Endodermal cell (in vitro differentiated cells): ENCODE data around the gene ALG2. TPM values are rescaled to one million over a fixed set of nuclear protein-coding genes. Genes with fewer than 3 reads are reported as not detected.
A peak's percentile ranks its signal among the peaks of the same experiment; 100 is the strongest.

ENCODE experiments used
- DNase-seq: peaks from one replicate; pipeline ENCODE4 v3.0.0-alpha.2; 2017
- H3K27ac ChIP-seq: 2 replicates; pipeline ENCODE4 v1.5.1; 2013; ENCODE audit warnings: mild to moderate bottlenecking, low read depth, low read length, moderate library complexity
- H3K27me3 ChIP-seq: 2 replicates; pipeline ENCODE4 v1.6.1; 2013; ENCODE audit warnings: mild to moderate bottlenecking, low read length, moderate library complexity; ENCODE audit not compliant: insufficient read depth, control insufficient read depth, poor library complexity, severe bottlenecking
- H3K36me3 ChIP-seq: 2 replicates; pipeline ENCODE4 v1.7.0; 2013; ENCODE audit warnings: mild to moderate bottlenecking, low read length, moderate library complexity; ENCODE audit not compliant: control insufficient read depth, insufficient read depth
- H3K4me1 ChIP-seq: one replicate; pipeline ENCODE4 v1.7.0; 2013; ENCODE audit warnings: low read length; ENCODE audit not compliant: control insufficient read depth, insufficient read depth
- H3K4me3 ChIP-seq: 2 replicates; pipeline ENCODE4 v1.5.1; 2013; ENCODE audit warnings: mild to moderate bottlenecking, low read length, moderate library complexity
- H3K9ac ChIP-seq: 2 replicates; pipeline ENCODE4 v1.6.1; 2013; ENCODE audit warnings: mild to moderate bottlenecking, low read length, moderate library complexity; ENCODE audit not compliant: poor library complexity, severe bottlenecking; ENCODE audit errors: extremely low read depth
- H3K9me3 ChIP-seq: 2 replicates; pipeline ENCODE4 v1.6.1; 2013; ENCODE audit warnings: mild to moderate bottlenecking, low read length, moderate library complexity; ENCODE audit not compliant: control insufficient read depth
- H3K27ac Mint-ChIP-seq: 2 replicates; pipeline ENCODE4 v1.8.0; 2020; ENCODE audit warnings: mixed read lengths
- H3K27me3 Mint-ChIP-seq: 2 replicates; pipeline ENCODE4 v1.8.0; 2021; ENCODE audit warnings: mild to moderate bottlenecking, mixed read lengths; ENCODE audit not compliant: insufficient read depth
- H3K36me3 Mint-ChIP-seq: 2 replicates; pipeline ENCODE4 v1.8.0; 2020; ENCODE audit warnings: low read depth, mixed read lengths
- H3K4me1 Mint-ChIP-seq: 2 replicates; pipeline ENCODE4 v1.8.0; 2020; ENCODE audit warnings: mixed read lengths
- H3K4me3 Mint-ChIP-seq: 2 replicates; pipeline ENCODE4 v1.8.0; 2020; ENCODE audit warnings: mild to moderate bottlenecking, moderate library complexity, mixed read lengths
- H3K9me3 Mint-ChIP-seq: 2 replicates; pipeline ENCODE4 v1.8.0; 2020; ENCODE audit warnings: mild to moderate bottlenecking, mixed read lengths
- WGBS, 2 experiments: methylation state at CpG; one replicate each; pipeline versions ENCODE4 v1.1.5 to v1.1.7; 2013; ENCODE audit warnings: missing lambda C conversion rate in 2 of 2, mixed read lengths in 1 of 2; ENCODE audit not compliant: insufficient coverage in 1 of 2, insufficient read length in 1 of 2; 5-methylcytosine and 5-hydroxymethylcytosine counted together
- total RNA-seq, 2 donors: library from RNA; stranded (reverse); fragmentation: NEBNext Ultra II Directional in 1 of 2; extraction: Animal tissue kit (Norgen Biotek cat#: 25700) in 1 of 2; gene quantifications; 2 replicates in 1 of 2; 3 replicates in 1 of 2; pipeline ENCODE4 v1.2.1, GENCODE V29; 2021
- TF ChIP-seq, protein P1 (sequence below): fragments of 200-600 bp; sonication (generic); conservative IDR thresholded peaks from 2 replicates; pipeline ENCODE4 v1.5.0; 2021; ENCODE audit warnings: antibody characterized with exemption, mild to moderate bottlenecking

Gene ALG2
- total RNA-seq, 2 donors from 2014 or later, result 27.6 to 28.8 TPM

DNA sequence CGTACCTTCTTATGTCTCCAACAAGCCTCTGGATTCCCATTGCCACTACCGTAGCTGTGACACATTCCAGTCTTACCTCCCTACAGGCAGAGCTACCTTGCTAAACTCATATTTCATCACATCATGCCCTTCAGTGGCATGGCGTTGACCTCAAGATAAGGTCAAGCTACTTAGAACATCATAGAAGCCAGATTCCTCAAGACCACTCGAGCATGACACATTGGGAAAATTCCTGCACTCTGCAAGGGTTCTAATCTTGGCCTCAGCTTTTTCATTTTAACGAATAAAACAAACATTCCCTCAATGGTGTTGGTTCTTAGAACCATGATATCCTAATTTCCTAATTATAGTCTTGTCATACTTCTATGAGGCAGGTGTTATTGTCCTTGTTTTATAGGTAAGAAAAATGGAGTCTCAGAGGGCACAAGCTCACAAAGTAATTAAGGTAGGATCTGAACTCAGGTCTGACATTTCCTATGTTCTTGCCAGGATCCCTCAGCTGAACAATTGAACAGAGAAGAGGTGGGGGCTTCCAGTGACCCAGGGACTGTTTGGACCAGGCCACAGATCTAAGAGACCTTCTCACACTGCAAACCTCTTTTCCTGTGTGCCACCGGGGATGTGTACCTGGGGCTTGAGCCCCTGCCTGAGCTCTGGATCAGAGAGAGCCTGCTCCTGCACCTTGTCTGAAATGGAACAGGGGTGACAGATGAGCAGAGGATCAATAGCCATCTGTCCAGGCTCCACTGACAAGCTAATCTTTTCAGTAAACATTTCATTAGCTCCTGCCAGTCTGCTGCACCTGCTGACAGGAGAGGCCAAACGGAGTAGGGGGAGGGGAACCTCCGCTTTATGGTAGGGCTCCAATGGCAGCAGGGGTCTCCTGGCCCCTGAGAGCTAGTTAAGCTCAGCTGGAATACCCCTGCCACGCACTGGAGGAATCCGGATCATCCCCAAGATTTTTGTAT is 49.3 kb downstream of the ALG2 start:
- Histone ChIP-seq H3K27me3 (no peaks in the 10 kb centered on the region), H3K9ac (no peak overlapping the region), H3K9me3 (no peaks in the 10 kb centered on the region), H3K4me1 (peaks cover 45% of the 10 kb centered on the region), H3K27ac (no peak overlapping the region), H3K36me3 (no peaks in the 10 kb centered on the region), H3K4me3 (peak overlapping the region; percentile 29)
- WGBS, 2 experiments, result 66 to 81% methylated on average over 7 to 10 of the region's 10 CpGs
- TF ChIP-seq, protein P1, sequence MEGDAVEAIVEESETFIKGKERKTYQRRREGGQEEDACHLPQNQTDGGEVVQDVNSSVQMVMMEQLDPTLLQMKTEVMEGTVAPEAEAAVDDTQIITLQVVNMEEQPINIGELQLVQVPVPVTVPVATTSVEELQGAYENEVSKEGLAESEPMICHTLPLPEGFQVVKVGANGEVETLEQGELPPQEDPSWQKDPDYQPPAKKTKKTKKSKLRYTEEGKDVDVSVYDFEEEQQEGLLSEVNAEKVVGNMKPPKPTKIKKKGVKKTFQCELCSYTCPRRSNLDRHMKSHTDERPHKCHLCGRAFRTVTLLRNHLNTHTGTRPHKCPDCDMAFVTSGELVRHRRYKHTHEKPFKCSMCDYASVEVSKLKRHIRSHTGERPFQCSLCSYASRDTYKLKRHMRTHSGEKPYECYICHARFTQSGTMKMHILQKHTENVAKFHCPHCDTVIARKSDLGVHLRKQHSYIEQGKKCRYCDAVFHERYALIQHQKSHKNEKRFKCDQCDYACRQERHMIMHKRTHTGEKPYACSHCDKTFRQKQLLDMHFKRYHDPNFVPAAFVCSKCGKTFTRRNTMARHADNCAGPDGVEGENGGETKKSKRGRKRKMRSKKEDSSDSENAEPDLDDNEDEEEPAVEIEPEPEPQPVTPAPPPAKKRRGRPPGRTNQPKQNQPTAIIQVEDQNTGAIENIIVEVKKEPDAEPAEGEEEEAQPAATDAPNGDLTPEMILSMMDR, result no peak
- Mint-ChIP-seq H3K27me3 (peaks cover 2% of the 10 kb centered on the region), H3K9me3 (no peaks in the 10 kb centered on the region), H3K36me3 (no peaks in the 10 kb centered on the region), H3K4me1 (peaks cover 59% of the 10 kb centered on the region), H3K27ac (no peak overlapping the region), H3K4me3 (no peak overlapping the region)
- DNase-seq, result peak; percentile 61

DNA sequence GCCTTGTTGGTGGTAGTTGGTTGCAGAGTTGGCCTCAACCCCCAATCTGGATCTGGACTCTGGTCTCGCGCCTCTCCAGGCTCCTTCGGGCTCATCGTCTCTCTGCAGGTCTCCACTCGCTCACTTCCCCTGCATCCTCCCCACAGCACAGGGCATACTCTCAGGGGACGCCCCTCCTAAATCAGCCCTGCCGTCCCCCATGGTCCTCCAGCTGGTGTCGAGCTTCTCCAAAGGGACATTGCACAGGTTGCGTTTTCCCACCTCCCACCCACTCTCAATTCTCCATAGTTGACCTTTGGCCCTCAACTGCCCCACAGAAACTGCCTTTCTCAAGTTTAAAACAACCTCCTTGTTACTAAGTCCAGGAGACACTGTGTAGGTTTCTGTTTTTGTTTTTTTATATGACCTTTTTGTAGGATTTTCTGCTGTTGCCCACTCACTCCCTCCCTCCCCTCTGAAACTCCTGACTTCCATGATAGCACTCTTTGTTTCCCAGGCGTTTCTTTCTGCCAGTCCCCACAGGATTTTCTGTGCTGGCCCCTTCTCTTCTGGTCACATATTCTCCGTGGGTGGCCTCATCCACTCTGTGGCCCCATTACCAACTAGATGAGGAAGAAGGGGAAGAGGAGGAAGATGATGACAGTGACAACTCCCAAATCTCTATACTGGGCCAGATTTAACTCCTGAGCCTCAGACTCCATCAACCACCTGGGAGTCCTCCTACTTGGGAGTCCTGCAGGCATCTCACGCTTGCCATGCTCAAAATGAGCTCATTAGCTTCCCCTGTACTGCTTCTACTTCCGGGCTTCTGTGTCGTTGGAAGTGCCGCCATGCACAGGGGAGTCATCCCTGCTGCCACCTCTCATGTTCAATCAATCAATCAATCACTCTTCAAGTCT is 50.3 kb downstream of the ALG2 start:
- TF ChIP-seq, protein P1, result no peak
- no peak overlapping the region for H3K27ac ChIP-seq
- no peak for DNase-seq
- no peak overlapping the region for H3K27ac Mint-ChIP-seq
- WGBS, 2 experiments, result 86 to 91% methylated on average over 8 to 14 of the region's 15 CpGs
- no peaks in the 10 kb centered on the region for H3K36me3 Mint-ChIP-seq
- no peaks in the 10 kb centered on the region for H3K36me3 ChIP-seq
- no peak overlapping the region for H3K4me3 Mint-ChIP-seq
- H3K9me3 Mint-ChIP-seq, result no peaks in the 10 kb centered on the region
- H3K27me3 ChIP-seq, result no peaks in the 10 kb centered on the region
- no peak overlapping the region for H3K9ac ChIP-seq
- peaks cover 2% of the 10 kb centered on the region for H3K27me3 Mint-ChIP-seq
- H3K4me1 ChIP-seq, result peaks cover 43% of the 10 kb centered on the region
- peaks cover 53% of the 10 kb centered on the region for H3K4me1 Mint-ChIP-seq
- no peak overlapping the region for H3K4me3 ChIP-seq
- H3K9me3 ChIP-seq, result no peaks in the 10 kb centered on the region

DNA sequence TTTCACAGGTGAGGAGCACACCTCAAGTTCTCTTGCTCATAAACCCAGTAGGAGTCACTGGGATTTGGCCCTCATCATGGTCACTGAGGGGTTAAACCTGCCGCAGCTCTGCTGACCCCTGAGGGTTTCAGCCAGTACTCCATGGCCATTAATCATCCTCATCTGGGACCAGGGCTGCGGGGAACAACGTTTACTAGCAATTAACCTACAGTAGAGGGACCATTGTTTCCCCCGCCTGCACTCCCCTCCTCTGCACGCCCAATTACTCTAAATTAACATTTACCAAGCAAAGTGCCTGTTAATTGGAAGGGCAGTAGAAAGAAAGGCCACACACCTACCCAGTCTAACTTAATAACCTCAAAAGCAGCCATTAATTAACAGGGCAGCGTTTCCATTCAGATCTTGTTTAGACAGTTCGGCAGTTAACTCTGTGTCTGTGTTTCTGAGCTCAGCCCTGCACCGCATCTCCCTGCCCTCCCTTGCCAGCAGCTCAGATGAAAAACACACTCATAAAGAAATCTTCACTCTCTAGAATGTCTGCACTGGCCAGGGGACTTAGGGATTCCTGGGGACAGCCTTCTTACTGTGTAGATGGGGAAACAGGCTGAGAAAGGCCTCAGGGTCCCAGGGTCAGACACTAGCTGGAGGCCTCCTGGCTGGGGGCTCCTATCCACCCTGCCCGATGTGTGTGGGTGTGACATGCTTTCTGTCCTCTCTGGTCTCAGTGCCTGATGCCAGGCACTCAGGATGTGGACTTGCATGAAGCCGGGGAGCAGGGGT is 51.6 kb downstream of the ALG2 start:
- Mint-ChIP-seq H3K9me3 (no peaks in the 10 kb centered on the region), H3K36me3 (no peaks in the 10 kb centered on the region), H3K4me3 (no peak overlapping the region), H3K4me1 (peaks cover 57% of the 10 kb centered on the region), H3K27ac (peak overlapping the region; percentile 80), H3K27me3 (peaks cover 2% of the 10 kb centered on the region)
- TF ChIP-seq, protein P1, result peak; percentile 77
- Histone ChIP-seq H3K36me3 (no peaks in the 10 kb centered on the region), H3K9ac (no peak overlapping the region), H3K9me3 (no peaks in the 10 kb centered on the region), H3K27me3 (no peaks in the 10 kb centered on the region), H3K4me3 (no peak overlapping the region), H3K27ac (peak overlapping the region; percentile 72), H3K4me1 (peaks cover 41% of the 10 kb centered on the region)
- DNase-seq, result peak; percentile 85
- WGBS, 2 experiments, result 24 to 37% methylated on average over 6 to 10 of the region's 10 CpGs
